GM23248 (cell line): Measurements from ENCODE around the gene PLAAT3.
"Not testable (repeated sequence)": the region's sequence is repeated elsewhere in the genome, so short reads cannot be mapped to it uniquely, and the experiment has no call there.

ENCODE experiments used
- EZH2 ChIP-seq: fragments of 200-600 bp; sonication (generic); IDR thresholded peaks from 2 replicates; pipeline ENCODE4 v1.6.1; 2018; ENCODE audit warnings: antibody characterized with exemption, mild to moderate bottlenecking; ENCODE audit not compliant: insufficient read depth, poor library complexity, severe bottlenecking
- EZH2phosphoT487 ChIP-seq: fragments of 200-600 bp; sonication (generic); IDR thresholded peaks from 2 replicates; pipeline ENCODE4 v1.6.1; 2018; ENCODE audit warnings: antibody characterized with exemption, moderate library complexity, mild to moderate bottlenecking, low read depth; ENCODE audit not compliant: insufficient read depth

DNA sequence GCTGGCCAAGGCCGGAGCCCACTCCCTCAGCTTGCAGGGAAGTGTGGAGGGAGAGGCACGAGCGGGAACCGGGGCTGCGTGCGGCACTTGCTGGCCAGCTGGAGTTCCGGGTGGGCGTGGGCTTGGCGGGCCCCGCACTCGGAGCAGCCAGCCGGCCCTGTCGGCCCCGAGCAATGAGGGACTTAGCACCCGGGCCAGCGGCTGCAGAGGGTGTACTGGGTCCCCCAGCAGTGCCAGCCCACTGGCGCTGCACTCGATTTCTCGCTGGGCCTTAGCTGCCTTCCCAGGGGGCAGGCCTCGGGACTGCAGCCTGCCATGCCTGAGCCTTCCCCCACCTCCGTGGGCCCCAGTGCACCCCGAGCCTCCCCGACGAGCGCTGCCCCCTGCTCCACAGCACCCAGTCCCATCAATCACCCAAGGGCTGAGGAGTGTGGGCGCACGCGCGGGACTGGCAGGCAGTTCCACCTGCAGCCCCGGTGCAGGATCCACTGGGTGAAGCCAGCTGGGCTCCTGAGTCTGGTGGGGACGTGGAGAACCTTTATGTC lies 64.0 kb downstream of the PLAAT3 start:
- not testable (repeated sequence) for TF ChIP-seq EZH2, EZH2phosphoT487
